Astrocyte of the spinal cord (primary cell): ENCODE data around the gene WAS.
A peak's percentile ranks its signal among the peaks of the same experiment; 100 is the strongest.

Source experiments
- DNase-seq: peaks from one replicate; pipeline ENCODE4 v3.0.0; 2011; ENCODE audit warnings: low read depth, low spot score
- H3K4me3 ChIP-seq: 2 replicates; pipeline ENCODE4 v1.5.1; 2011; ENCODE audit warnings: low read depth, mild to moderate bottlenecking, low read length, moderate library complexity
- in situ Hi-C: cut with HindIII; loops from 2 replicates; pipeline ENCODE4 v1.10.0; 2017; ENCODE audit warnings: low sequenced_read_pairs
- TF ChIP-seq, protein P1 (sequence below): IDR thresholded peaks from 2 replicates; pipeline ENCODE4 v1.5.1; 2012; ENCODE audit warnings: low read depth, mild to moderate bottlenecking, low read length, inconsistent platforms

The WAS gene

DNA sequence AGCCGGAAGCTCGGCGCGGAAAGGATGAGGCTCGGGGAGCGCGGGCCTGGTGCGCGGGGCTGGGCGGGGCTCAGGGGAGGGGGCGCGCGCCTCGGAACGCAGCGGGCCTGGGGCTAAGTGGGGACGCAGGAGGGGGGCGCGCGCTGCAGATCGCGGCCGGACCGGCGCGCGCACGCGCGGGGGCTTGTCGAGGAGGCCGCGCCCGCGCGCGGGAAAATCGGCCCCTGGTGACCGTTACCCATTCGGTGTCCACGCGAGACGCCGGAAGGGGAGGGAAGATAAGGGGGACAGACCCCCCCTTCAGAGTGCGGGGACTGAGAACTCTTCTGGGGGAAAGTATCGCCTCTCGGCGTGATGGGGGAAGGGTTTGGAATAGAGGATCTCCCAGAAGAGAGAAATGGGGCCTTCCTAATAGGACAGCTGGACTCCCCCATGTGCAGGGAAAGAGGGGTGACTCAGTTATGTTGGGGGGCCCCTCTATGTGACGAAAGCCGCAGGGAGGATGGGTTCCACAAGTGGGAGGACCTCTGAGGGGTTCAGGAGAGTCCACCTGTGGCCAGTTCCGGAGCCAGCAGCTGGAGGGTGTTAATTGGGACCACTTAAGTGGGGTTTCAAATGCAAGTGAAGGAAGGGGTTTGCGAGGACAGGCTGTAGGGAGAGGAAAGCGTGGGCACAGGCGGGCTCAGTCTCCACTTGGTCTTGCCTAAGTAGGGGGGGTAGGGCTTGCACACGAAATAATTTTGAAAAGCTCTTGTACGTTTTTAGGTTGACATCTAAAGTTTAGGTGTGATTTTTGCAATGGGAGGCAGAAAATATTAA lies 13.5 kb downstream of the WAS start:
- TF ChIP-seq, protein P1, sequence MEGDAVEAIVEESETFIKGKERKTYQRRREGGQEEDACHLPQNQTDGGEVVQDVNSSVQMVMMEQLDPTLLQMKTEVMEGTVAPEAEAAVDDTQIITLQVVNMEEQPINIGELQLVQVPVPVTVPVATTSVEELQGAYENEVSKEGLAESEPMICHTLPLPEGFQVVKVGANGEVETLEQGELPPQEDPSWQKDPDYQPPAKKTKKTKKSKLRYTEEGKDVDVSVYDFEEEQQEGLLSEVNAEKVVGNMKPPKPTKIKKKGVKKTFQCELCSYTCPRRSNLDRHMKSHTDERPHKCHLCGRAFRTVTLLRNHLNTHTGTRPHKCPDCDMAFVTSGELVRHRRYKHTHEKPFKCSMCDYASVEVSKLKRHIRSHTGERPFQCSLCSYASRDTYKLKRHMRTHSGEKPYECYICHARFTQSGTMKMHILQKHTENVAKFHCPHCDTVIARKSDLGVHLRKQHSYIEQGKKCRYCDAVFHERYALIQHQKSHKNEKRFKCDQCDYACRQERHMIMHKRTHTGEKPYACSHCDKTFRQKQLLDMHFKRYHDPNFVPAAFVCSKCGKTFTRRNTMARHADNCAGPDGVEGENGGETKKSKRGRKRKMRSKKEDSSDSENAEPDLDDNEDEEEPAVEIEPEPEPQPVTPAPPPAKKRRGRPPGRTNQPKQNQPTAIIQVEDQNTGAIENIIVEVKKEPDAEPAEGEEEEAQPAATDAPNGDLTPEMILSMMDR, result no peak
- in situ Hi-C loops, result no loop called here
- H3K4me3 ChIP-seq, result peak overlapping the region; percentile 60
- peak; percentile 22 for DNase-seq

DNA sequence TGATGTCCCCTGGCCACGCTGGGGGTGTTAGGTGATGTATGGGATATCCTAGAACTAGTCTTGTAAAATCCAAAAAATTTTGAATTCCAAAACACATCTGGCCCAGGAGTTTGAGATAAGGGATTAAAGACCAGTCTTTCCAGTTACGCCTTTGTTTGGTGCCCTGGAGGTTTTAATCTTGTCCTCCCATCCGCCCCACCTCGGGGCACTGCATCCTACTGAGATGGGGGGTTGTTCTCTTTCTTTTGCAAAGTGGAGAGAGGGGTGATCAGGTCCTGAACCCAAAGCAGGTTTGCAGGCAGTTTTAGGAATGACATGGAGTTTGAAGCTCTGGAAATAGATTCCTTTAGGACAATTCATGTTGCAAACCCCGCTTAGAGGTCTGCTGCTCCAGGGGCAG lies 14.7 kb downstream of the WAS start:
- H3K4me3 ChIP-seq, result no peak overlapping the region
- no peak for DNase-seq
- in situ Hi-C loops, result no loop called here
- TF ChIP-seq, protein P1, result no peak

DNA sequence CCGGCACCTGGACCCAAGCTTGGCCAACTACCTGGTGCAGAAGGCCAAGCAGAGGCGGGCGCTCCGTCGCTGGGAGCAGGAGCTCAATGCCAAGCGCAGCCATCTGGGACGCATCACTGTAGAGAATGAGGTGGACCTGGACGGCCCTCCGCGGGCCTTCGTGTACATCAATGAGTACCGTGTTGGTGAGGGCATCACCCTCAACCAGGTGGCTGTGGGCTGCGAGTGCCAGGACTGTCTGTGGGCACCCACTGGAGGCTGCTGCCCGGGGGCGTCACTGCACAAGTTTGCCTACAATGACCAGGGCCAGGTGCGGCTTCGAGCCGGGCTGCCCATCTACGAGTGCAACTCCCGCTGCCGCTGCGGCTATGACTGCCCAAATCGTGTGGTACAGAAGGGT lies 16.6 kb downstream of the WAS start:
- TF ChIP-seq, protein P1, result no peak
- DNase-seq, result no peak
- in situ Hi-C loops, result no loop called here
- no peak overlapping the region for H3K4me3 ChIP-seq

DNA sequence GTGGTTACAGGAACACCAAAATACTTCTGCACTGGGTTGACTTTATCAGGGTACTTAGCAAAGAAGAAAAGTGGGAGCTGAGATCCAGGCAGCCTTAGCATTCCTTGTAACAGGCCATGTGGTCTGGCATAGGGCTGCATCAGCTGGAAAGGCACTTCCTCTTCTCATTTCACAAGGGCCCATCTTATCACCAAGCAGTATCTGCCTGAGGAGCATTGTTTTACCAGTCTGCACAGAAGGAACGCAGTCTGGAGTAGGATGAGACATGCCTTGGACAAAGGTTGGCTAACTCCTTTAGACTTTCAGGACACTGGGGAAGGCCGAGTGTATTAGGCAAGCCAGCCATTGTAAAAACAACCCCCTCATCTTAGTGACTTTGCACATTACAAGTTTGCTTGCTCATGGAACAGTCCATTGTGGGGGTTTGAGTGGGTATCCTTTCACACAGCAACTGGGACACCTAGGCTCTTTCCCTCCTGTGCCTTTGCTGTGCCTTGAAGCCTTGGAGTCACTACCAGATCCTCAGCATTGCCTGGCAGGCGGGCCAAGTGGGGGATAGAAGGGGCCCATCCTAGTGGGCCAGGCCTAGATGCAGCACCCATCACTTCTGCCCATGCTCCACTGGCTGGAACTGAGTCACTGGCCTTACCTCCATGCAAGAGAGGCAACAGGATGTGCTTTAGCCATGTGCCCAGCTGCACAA lies 17.5 kb downstream of the WAS start:
- in situ Hi-C loops, result no loop called here
- DNase-seq, result no peak
- TF ChIP-seq, protein P1, result no peak
- no peak overlapping the region for H3K4me3 ChIP-seq

DNA sequence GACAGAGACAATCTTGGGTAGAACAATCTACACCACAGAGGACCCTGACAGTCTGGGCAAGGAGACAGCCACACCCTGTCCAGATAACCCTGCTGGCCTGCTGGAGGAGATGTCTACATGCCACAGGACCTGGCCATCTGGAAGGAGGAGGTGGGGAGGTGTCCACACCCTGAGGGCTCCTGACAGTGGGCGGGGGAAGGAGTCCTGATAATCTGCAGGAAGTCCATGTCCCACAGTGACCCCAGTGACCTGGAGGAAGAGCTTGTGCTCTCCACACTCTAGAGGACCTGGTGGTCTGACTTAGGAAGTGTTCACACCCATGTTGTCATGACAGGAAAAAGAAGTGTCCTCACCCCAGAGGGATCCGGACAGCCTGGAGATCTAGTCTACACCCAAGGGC lies 18.4 kb downstream of the WAS start:
- no peak overlapping the region for H3K4me3 ChIP-seq
- in situ Hi-C loops, result no loop called here
- TF ChIP-seq, protein P1, result no peak
- no peak for DNase-seq

DNA sequence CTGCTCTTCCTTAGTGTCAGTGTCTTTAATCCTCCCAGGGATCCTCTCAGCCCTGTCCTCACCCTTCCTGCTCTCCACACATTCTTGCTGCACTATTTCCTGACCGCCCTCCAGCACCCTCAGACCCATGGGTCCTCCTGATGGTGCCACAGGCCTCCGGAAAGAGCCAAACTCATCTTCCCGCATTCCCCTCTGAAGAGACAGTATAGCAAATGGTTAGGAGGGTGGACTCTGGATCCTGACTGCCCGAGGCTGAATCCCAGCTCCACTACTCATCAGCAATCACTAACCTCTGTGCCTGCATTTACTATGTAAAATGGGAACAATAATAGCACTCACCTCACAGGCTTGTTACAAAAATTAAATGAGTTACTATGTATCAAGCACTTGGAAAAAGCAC lies 19.1 kb downstream of the WAS start:
- no peak for DNase-seq
- in situ Hi-C loops, result no loop called here
- TF ChIP-seq, protein P1, result no peak
- H3K4me3 ChIP-seq, result no peak overlapping the region
